22Rv1 (cell line): ENCODE results near the gene HS6ST3.

Source experiments
- ZFX ChIP-seq: fragments of 450-650 bp; IDR thresholded peaks from 2 replicates; pipeline ENCODE4 v1.6.1; 2017; ENCODE audit warnings: antibody characterized with exemption, borderline replicate concordance
- TF ChIP-seq, protein P1 (sequence below): fragments of 450-650 bp; IDR thresholded peaks from 2 replicates; pipeline ENCODE4 v1.5.1; 2017; ENCODE audit warnings: mild to moderate bottlenecking

DNA sequence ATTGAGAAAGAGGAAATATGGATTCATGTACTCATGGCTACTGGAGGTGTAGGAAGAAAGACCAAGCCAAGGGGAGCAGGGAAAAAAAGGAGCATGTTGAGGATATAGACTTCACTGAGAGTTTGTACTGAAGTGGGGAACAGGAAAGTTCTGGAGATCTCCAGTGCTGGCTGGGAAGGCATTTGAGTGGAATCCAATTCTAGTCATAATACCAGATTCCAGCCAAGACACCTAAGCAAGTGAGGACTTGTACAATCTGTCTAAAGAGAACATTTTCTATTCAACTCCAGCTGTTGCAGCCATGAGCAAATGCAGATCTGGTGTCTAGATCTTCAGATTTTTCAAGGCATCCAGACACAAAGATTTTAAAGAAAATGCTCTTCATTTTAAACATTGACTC lies 491.8 kb downstream of the HS6ST3 start:
- TF ChIP-seq, protein P1, sequence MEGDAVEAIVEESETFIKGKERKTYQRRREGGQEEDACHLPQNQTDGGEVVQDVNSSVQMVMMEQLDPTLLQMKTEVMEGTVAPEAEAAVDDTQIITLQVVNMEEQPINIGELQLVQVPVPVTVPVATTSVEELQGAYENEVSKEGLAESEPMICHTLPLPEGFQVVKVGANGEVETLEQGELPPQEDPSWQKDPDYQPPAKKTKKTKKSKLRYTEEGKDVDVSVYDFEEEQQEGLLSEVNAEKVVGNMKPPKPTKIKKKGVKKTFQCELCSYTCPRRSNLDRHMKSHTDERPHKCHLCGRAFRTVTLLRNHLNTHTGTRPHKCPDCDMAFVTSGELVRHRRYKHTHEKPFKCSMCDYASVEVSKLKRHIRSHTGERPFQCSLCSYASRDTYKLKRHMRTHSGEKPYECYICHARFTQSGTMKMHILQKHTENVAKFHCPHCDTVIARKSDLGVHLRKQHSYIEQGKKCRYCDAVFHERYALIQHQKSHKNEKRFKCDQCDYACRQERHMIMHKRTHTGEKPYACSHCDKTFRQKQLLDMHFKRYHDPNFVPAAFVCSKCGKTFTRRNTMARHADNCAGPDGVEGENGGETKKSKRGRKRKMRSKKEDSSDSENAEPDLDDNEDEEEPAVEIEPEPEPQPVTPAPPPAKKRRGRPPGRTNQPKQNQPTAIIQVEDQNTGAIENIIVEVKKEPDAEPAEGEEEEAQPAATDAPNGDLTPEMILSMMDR: no peak
- no peak for TF ChIP-seq ZFX
